HepG2 (cell line): Measurements from ENCODE around the gene MYOT. TPM values are rescaled to one million over a fixed set of nuclear protein-coding genes. Genes with fewer than 3 reads are reported as not detected.

Experiments
- ATAC-seq: fragments of 200-7000 bp; cut with Tn5 transposase; 3 replicates; pipeline ENCODE4 v1.9.1; 2020; ENCODE audit warnings: mild to moderate bottlenecking, moderate library complexity
- BruUV-seq: library from RNA; stranded (reverse); fragments of 400-500 nt; replicated peaks from 2 replicates; lab custom pipeline; 2021; lab: Mats Ljungman, UMichigan
- CTCF ChIA-PET: fragments of 300-600 bp; formaldehyde crosslinking; extraction: SDS; loops from one replicate; lab custom pipeline; 2021; ENCODE audit warnings: low total read pairs, inconsistent platforms, low intra/inter-chr PET ratio; lab: Yijun Ruan, JAX
- POLR2A ChIA-PET: fragments of 350-600 bp; sonication (Branson Sonifier 250); formaldehyde crosslinking; loops from one replicate; lab custom pipeline; 2020; ENCODE audit warnings: antibody characterized with exemption, inconsistent platforms; lab: Yijun Ruan, JAX
- DNase-seq: peaks from one replicate; pipeline ENCODE4 v3.0.0-alpha.2; 2015; ENCODE audit warnings: low spot score
- FAIRE-seq: peaks from 3 replicates; lab custom pipeline; 2011; peaks lifted over from hg19 to GRCh38; lab: Jason Lieb, UNC
- H2AFZ ChIP-seq: one replicate; pipeline ENCODE4 v1.6.1; 2011; ENCODE audit warnings: low read length, inconsistent platforms
- H3K27ac ChIP-seq: fragments of 300-600 bp; 3 replicates; pipeline ENCODE4 v1.8.0; 2011; ENCODE audit warnings: mixed run types, mild to moderate bottlenecking, mixed read lengths, low read length, inconsistent platforms; ENCODE audit not compliant: insufficient read depth; ENCODE audit errors: extremely low read length
- H3K27me3 ChIP-seq, 2 experiments: fragments of 200-600 bp in 1 of 2; 2 replicates in 1 of 2; 3 replicates in 1 of 2; pipeline versions ENCODE4 v1.6.0 to v1.8.0; 2011; ENCODE audit warnings: low read length in 2 of 2, mild to moderate bottlenecking in 2 of 2, moderate library complexity in 2 of 2, inconsistent platforms in 1 of 2; ENCODE audit not compliant: insufficient read depth in 2 of 2, control insufficient read depth in 1 of 2
- H3K36me3 ChIP-seq, 2 experiments: fragments of 200-600 bp in 1 of 2; replicated peaks in 1 of 2; 2 replicates in 1 of 2; 3 replicates in 1 of 2; pipeline versions ENCODE4 v1.5.1 to v1.8.0; 2011; ENCODE audit warnings: low read length in 2 of 2, inconsistent platforms in 1 of 2; ENCODE audit not compliant: insufficient read depth in 2 of 2, control insufficient read depth in 1 of 2
- H3K4me1 ChIP-seq: 2 replicates; pipeline ENCODE4 v1.5.1; 2012; ENCODE audit warnings: low read length, inconsistent platforms; ENCODE audit not compliant: insufficient read depth
- H3K4me2 ChIP-seq: 2 replicates; pipeline ENCODE4 v1.6.0; 2011; ENCODE audit warnings: low read depth, low read length, inconsistent platforms
- H3K4me3 ChIP-seq, 3 experiments: fragments of 200-600 bp in 1 of 3; sonication (generic), shearing (Covaris generic) in 1 of 3; replicated peaks in 1 of 3; 2 replicates each; pipeline ENCODE4 v1.5.1; 2011 to 2016; ENCODE audit warnings: low read length in 3 of 3, inconsistent platforms in 2 of 3, low read depth in 2 of 3, mild to moderate bottlenecking in 2 of 3, control low read depth in 1 of 3, mixed read lengths in 1 of 3; ENCODE audit not compliant: insufficient read depth in 1 of 3
- H3K79me2 ChIP-seq: one replicate; pipeline ENCODE4 v1.6.1; 2011; ENCODE audit warnings: low read length, inconsistent platforms; ENCODE audit not compliant: insufficient read depth
- H3K9ac ChIP-seq: 2 replicates; pipeline ENCODE4 v1.6.0; 2011; ENCODE audit warnings: mild to moderate bottlenecking, low read depth, low read length, inconsistent platforms; ENCODE audit not compliant: insufficient read depth
- H3K9me3 ChIP-seq: 2 replicates; pipeline ENCODE4 v1.5.1; 2012; ENCODE audit warnings: mild to moderate bottlenecking, low read length
- H4K20me1 ChIP-seq: 2 replicates; pipeline ENCODE4 v1.6.0; 2011; ENCODE audit warnings: inconsistent platforms, mild to moderate bottlenecking, low read length, moderate library complexity; ENCODE audit not compliant: insufficient read depth
- BCLAF1 ChIP-seq: fragments of 450-650 bp; IDR thresholded peaks from 2 replicates; pipeline ENCODE4 v1.6.1; 2017; ENCODE audit warnings: mild to moderate bottlenecking
- EZH2 ChIP-seq: conservative IDR thresholded peaks from 2 replicates; pipeline ENCODE4 v1.6.1; 2012; ENCODE audit warnings: mild to moderate bottlenecking, low read depth, low read length, moderate library complexity
- RARG ChIP-seq: sonication (generic); formaldehyde crosslinking; IDR thresholded peaks from 2 replicates; pipeline ENCODE4 v1.4.0; 2020; ENCODE audit warnings: low read depth, mild to moderate bottlenecking, missing genetic modification reagents
- SALL1 ChIP-seq: sonication (generic); formaldehyde crosslinking; IDR thresholded peaks from 2 replicates; pipeline ENCODE4 v1.8.0; 2022; ENCODE audit warnings: mild to moderate bottlenecking, missing genetic modification reagents
- SNAPC2 ChIP-seq: sonication (generic); formaldehyde crosslinking; IDR thresholded peaks from 2 replicates; pipeline ENCODE4 v1.8.1; 2022; ENCODE audit warnings: mild to moderate bottlenecking, missing genetic modification reagents
- ZNF878 ChIP-seq: sonication (generic); formaldehyde crosslinking; IDR thresholded peaks from 2 replicates; pipeline ENCODE4 v1.8.1; 2023; ENCODE audit warnings: mild to moderate bottlenecking, missing genetic modification reagents, moderate library complexity
- in situ Hi-C: cut with HindIII; loops from 2 replicates; pipeline ENCODE4 v1.10.0; 2017; ENCODE audit warnings: low pct_unique_long_range_greater_than_20kb; ENCODE audit not compliant: extremely low pct_ligation_motif_present
- intact Hi-C: fragments of 100-400 bp; cut with micrococcal nuclease; formaldehyde crosslinking; loops from one replicate; pipeline ENCODE4 v1.10.0; 2022; ENCODE audit not compliant: unreplicated experiment
- polyA plus RNA-seq, 8 experiments: library from polyadenylated mRNA; depleted of rRNA in 3 of 8; stranded (reverse) in 7 of 8; unstranded in 1 of 8; fragments of >200 nt; fragmentation: Illumina TruSeq in 4 of 8; extraction: Trizol in 4 of 8; gene quantifications; 2 replicates each; pipeline versions ENCODE4 v1.2.1 to v1.2.3, GENCODE V29; 2011 to 2016; ENCODE audit warnings: low read depth in 4 of 8, missing spikeins in 1 of 8, mixed read lengths in 1 of 8; ENCODE audit not compliant: insufficient read depth in 1 of 8
- total RNA-seq, 5 experiments: library from RNA; depleted of rRNA; stranded (reverse); fragments of >200 nt; fragmentation: Illumina TruSeq; extraction: Trizol; gene quantifications; 2 replicates each; pipeline ENCODE4 v1.2.3, GENCODE V29; 2016; ENCODE audit warnings: low read depth in 1 of 5
- TF ChIP-seq, protein P1 (sequence below): IDR thresholded peaks from 2 replicates; pipeline ENCODE4 v1.6.1; 2016; ENCODE audit warnings: missing biosample characterization, missing genetic modification reagents, low read depth

The MYOT gene
- total and polyA plus RNA-seq, 2 of the 13 experiments (the other 11 are each of a cell fraction or from before 2014, with no cell fraction given): not detected

DNA sequence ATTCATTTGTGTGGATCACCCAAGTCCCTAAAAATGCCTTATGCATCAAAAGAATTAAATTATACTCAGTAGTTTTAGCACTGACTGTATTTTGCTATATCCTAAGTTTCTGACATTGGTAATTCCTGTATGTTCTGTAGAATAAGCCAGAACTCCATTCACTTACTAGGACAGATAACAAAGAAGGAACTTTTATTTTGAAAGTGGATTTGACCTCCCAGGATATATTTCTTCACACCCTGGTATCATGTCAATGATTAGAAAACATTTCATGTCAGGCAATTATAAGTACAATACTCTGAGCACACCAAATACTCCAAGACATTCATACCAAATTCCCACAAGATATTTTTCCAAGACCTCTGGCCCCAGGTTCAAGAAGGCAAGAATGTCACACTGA is 28.7 kb upstream of the MYOT start:
- no peaks in the 10 kb centered on the region for H3K4me1 ChIP-seq
- ChIA-PET CTCF (no interaction called here), POLR2A (no interaction called here)
- no TSS peak for BruUV-seq
- intact Hi-C loops (no loop called here), in situ Hi-C loops (no loop called here)
- FAIRE-seq (no peak), DNase-seq (no peak), ATAC-seq (no peak)
- H3K9ac ChIP-seq: no peak overlapping the region
- no peak overlapping the region for H3K4me3 ChIP-seq
- H4K20me1 ChIP-seq: no peaks in the 10 kb centered on the region
- H3K79me2 ChIP-seq: no peaks in the 10 kb centered on the region
- no peak for TF ChIP-seq BCLAF1
- TF ChIP-seq ZNF878: no peak
- no peak for TF ChIP-seq SNAPC2
- TF ChIP-seq SALL1: no peak
- no peak for TF ChIP-seq EZH2
- TF ChIP-seq, protein P1, sequence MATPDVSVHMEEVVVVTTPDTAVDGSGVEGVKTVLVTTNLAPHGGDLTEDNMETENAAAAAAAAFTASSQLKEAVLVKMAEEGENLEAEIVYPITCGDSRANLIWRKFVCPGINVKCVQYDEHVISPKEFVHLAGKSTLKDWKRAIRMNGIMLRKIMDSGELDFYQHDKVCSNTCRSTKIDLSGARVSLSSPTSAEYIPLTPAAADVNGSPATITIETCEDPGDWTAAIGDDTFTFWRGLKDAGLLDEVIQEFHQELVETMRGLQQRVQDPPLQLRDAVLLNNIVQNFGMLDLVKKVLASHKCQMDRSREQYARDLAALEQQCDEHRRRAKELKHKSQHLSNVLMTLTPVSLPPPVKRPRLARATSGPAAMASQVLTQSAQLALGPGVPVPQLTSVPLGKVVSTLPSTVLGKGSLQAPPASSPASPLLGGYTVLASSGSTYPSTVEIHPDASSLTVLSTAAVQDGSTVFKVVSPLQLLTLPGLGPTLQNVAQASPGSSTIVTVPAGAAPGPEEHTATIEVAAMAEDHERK (CRISPR knock-in tag): no peak
- TF ChIP-seq RARG (CRISPR knock-in tag): no peak
- H3K27me3 ChIP-seq: no peaks in the 10 kb centered on the region; a peak in 1 of 5 replicates
- H2AFZ ChIP-seq: no peak overlapping the region
- H3K27ac ChIP-seq: no peak overlapping the region
- no peaks in the 10 kb centered on the region for H3K36me3 ChIP-seq
- no peaks in the 10 kb centered on the region for H3K9me3 ChIP-seq
- no peak overlapping the region for H3K4me2 ChIP-seq
